Left ventricle myocardium inferior (tissue), 1 donor: ENCODE results near the gene PICALM. TPM values are rescaled to one million over a fixed set of nuclear protein-coding genes. Genes with fewer than 3 reads are reported as not detected.

ENCODE experiments used
- DNase-seq: peaks from one replicate; pipeline ENCODE4 v3.0.0-alpha.2; 2020
- H3K27ac ChIP-seq: fragments of 200-600 bp; replicated peaks from 2 replicates; pipeline ENCODE4 v1.8.0; 2021
- H3K27me3 ChIP-seq: fragments of 200-600 bp; 2 replicates; pipeline ENCODE4 v1.8.0; 2021; ENCODE audit warnings: low read depth
- H3K36me3 ChIP-seq: fragments of 200-600 bp; 2 replicates; pipeline ENCODE4 v1.8.0; 2021
- H3K4me1 ChIP-seq: fragments of 200-600 bp; 2 replicates; pipeline ENCODE4 v1.8.0; 2021
- H3K4me3 ChIP-seq: fragments of 200-600 bp; 2 replicates; pipeline ENCODE4 v1.8.0; 2021; ENCODE audit warnings: mild to moderate bottlenecking, moderate library complexity
- H3K9me3 ChIP-seq: fragments of 200-600 bp; replicated peaks from 2 replicates; pipeline ENCODE4 v1.8.0; 2021
- intact Hi-C: fragments of 100-400 bp; cut with micrococcal nuclease; formaldehyde crosslinking; loops from one replicate; pipeline ENCODE4 v1.11.0; 2022
- total RNA-seq: library from RNA; stranded (reverse); fragmentation: NEBNext Ultra II Directional; extraction: Animal tissue kit (Norgen Biotek cat#: 25700); gene quantifications from one replicate; pipeline ENCODE4 v1.2.1, GENCODE V29; 2021
- TF ChIP-seq, protein P1 (sequence below): fragments of 200-600 bp; IDR thresholded peaks from 2 replicates; pipeline ENCODE4 v1.8.0; 2021; ENCODE audit warnings: antibody characterized with exemption, mild to moderate bottlenecking, borderline replicate concordance
- donor health status: DM: no; HTN: yes; CAD: no; lungs with severe emphysema.

Gene PICALM
- total RNA-seq, 1 donor from 2014 or later: 133 TPM

GRCh38 chr11:85951049-85951405 is 117.9 kb downstream of the PICALM start:
- DNase-seq: no peak
- intact Hi-C loops: no loop called here
- no peaks in the 10 kb centered on the region for H3K27me3 ChIP-seq
- no peak overlapping the region for H3K4me3 ChIP-seq
- peaks cover 46% of the 10 kb centered on the region for H3K4me1 ChIP-seq
- H3K36me3 ChIP-seq: peaks cover 14% of the 10 kb centered on the region
- no peak overlapping the region for H3K27ac ChIP-seq
- TF ChIP-seq, protein P1, sequence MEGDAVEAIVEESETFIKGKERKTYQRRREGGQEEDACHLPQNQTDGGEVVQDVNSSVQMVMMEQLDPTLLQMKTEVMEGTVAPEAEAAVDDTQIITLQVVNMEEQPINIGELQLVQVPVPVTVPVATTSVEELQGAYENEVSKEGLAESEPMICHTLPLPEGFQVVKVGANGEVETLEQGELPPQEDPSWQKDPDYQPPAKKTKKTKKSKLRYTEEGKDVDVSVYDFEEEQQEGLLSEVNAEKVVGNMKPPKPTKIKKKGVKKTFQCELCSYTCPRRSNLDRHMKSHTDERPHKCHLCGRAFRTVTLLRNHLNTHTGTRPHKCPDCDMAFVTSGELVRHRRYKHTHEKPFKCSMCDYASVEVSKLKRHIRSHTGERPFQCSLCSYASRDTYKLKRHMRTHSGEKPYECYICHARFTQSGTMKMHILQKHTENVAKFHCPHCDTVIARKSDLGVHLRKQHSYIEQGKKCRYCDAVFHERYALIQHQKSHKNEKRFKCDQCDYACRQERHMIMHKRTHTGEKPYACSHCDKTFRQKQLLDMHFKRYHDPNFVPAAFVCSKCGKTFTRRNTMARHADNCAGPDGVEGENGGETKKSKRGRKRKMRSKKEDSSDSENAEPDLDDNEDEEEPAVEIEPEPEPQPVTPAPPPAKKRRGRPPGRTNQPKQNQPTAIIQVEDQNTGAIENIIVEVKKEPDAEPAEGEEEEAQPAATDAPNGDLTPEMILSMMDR: no peak
- peaks cover 3% of the 10 kb centered on the region for H3K9me3 ChIP-seq

DNA sequence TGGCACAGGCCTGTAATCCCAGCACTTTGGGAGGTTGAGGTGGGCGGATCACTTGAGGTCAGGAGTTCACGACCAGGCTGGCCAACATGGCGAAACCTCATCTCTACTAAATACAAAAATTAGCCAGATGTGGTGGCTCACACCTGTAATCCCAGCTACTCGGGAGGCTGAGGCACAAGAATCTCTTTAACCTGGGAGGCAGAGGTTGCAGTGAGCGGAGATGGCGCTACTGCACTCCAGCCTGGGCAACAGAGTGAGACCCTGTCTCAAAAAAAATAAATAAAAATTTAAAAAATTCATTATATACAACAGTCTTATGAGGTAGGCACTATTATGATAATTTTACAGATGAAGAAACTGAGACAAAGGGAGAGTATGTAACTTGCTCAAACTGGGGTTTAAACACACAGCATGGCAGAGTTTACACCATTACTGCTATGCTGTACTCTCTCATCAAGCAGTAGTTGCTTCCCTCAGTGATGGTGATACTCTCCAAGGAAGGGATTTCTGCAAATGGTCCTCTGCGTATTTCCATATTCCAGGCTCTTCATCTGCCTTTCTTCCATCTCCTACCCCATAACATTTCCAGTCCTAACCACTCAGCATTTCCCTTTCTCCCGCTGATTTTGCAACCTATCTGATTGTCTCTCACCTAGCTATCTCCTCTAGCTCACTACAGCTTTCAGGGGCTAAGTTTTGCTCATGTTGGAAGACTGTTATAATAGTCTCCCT is 118.4 kb downstream of the PICALM start:
- H3K4me1 ChIP-seq: peaks cover 45% of the 10 kb centered on the region
- peaks cover 8% of the 10 kb centered on the region for H3K36me3 ChIP-seq
- no peak overlapping the region for H3K4me3 ChIP-seq
- no peaks in the 10 kb centered on the region for H3K27me3 ChIP-seq
- intact Hi-C loops: no loop called here
- no peak for DNase-seq
- TF ChIP-seq, protein P1: no peak
- H3K9me3 ChIP-seq: peaks cover 3% of the 10 kb centered on the region
- no peak overlapping the region for H3K27ac ChIP-seq

GRCh38 chr11:85949798-85950197 is 119.1 kb downstream of the PICALM start:
- Histone ChIP-seq H3K9me3 (peaks cover 3% of the 10 kb centered on the region), H3K27ac (no peak overlapping the region), H3K4me3 (no peak overlapping the region), H3K4me1 (peaks cover 38% of the 10 kb centered on the region), H3K27me3 (no peaks in the 10 kb centered on the region), H3K36me3 (peaks cover 4% of the 10 kb centered on the region)
- TF ChIP-seq, protein P1: no peak
- DNase-seq: no peak
- intact Hi-C loops: no loop called here

- no peak overlapping the region for H3K27ac ChIP-seq
- DNase-seq: no peak
- intact Hi-C loops: no loop called here
- no peaks in the 10 kb centered on the region for H3K36me3 ChIP-seq
- no peaks in the 10 kb centered on the region for H3K27me3 ChIP-seq
- H3K4me1 ChIP-seq: peaks cover 31% of the 10 kb centered on the region
- H3K9me3 ChIP-seq: peaks cover 3% of the 10 kb centered on the region
- TF ChIP-seq, protein P1: no peak
- no peak overlapping the region for H3K4me3 ChIP-seq
These were observed 120.0 kb downstream of the PICALM start for GRCh38 chr11:85948884-85949283.

DNA sequence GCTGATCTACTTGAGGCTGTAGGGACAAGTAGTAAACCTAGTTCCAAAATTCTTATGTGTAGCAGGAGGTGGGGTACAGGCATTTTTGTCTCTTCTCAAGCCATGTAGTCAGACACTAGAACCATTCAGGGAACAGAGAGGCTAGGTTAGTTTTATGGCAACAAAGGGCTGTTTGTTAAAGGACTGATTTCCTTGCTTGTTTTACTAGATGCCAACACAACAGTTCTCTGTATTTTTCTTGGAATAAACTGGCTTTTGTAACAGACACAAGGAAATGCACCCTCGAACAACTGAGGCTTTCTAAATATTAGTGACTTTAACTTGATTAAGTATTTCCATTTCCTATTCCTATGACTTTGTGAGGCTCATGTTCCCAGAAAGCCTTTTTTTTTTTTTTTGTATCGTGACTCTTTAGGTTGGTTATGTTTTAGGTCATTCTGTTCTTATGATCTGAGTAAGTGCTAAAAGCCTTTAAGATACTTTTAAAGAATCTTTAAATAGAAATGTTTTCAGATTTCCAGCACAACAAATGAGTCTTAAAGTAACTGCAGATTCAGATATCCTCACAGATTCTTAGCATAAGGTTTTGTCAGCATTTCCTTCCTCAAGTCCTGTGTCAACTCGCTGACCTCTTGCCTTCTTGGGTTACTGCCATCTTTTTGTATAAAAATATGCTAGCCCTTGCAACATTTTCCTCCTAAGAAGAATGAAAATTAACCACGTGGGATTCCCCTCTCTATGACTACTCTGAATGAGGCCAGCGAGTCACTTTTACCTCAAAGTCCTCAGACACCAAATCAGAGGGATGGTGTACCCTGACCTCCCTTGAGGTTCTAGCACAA is 121.2 kb downstream of the PICALM start:
- no peak for DNase-seq
- intact Hi-C loops: no loop called here
- Histone ChIP-seq H3K36me3 (no peaks in the 10 kb centered on the region), H3K27ac (peak overlapping the region; percentile 69), H3K27me3 (no peaks in the 10 kb centered on the region), H3K4me3 (no peak overlapping the region), H3K9me3 (peaks cover 3% of the 10 kb centered on the region), H3K4me1 (peaks cover 31% of the 10 kb centered on the region)
- TF ChIP-seq, protein P1: no peak
